ENCODE results near the gene MAS1.

MAS1 gene

DNA sequence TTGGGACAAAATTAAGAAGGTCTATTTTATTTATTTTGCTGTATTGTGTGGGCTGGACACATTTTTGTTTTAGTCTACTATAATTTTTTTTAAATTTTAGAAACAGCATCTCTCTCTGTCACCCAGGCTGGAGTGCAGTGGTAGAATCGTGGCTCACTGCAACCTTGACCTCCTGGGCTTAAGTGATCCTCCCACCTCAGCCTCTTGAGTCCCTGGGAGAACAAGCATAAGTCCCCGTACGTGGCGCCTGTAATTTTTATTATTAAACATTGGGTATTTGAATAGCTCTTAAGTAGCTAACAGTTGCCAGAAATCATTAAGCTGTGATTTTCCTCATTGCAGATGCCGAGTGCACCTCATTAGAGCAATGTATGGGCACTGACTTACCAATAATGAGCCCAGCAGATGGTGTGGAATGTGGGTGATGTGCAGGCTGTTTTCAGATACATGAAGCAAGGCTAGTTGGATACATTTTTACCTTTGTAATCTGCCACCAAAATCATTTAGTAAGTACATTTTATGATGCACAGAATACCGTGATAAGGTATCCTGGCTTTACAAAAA lies 10.3 kb upstream of the MAS1 start:
- DNase-seq, result peak; percentile 89

DNA sequence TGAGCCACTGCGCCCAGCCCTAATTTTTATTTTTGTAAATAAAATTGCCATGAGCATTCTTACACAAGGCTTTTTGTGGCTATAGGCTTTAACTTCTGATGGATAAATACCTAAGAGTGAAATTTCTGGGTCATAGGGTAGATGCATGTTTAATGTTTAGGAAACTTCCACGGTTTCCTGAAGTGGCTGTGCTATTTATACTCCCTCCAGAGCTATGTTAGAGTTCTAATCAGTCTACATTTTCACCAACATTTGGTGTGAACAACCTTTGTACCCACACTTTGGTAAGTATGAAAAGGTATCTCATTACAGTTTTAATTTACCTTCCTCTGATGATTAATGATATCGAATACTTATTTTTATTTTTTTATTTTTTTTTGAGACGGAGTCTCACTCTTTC lies 6.1 kb upstream of the MAS1 start:
- no peak for DNase-seq

DNA sequence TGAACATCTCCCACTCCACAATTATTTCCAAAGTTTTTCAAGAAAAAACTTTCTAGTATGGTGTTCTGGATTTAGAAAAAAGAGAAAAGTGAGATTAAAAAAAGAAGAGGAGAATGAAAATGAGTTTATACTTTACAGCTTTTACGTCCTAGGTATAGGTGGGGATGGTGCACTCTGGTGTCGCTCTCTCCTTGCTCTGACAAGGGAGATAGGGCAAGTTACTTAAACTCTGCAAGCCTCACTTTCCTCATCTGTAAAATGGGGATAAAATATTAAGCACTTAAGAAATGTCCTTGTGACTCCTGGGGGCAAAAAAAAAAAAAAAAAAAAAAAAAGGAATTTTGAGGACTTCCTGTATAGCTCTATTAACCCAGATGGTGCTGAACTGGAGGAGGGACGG lies 4.5 kb upstream of the MAS1 start:
- DNase-seq, result no peak

DNA sequence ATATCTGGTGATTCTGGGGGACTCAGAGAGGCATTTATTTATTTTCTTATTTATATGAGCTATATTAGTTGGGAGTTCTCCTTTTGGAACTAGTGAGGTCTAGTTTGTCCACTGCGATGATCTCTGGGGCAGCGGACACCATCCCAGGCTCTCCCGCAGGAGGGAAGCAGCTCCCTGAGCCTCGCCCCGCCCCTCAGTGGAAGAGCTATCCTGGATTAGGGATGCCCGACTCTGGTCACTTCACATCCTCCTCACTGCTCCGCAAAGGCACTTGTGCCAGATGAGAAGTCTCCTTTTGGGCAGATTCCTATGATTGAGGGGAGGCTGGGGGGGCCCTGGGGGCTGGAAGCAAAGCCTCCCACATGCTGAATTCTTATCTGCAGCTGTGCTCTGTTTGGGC lies 3.6 kb upstream of the MAS1 start:
- DNase-seq, result no peak

DNA sequence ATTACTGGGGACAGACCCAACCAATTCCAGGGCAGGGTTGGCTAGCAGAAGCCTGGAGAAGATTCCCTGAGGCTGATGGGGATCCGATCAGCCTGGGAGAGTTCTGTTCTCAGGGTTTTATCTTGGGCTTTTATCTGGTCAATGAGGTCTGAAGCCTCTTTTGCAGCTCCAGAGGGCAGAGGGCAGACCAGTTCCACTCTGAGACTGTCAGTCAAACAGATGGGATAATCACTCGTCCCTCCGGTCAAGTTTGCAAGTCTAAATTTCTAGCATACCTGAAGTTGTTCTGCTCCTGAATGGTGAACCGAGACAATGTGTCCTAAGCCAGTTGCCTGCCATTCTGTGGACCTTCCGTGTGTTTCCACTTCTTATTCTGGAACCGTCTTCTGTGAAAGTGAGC lies 3.0 kb upstream of the MAS1 start:
- DNase-seq, result no peak

DNA sequence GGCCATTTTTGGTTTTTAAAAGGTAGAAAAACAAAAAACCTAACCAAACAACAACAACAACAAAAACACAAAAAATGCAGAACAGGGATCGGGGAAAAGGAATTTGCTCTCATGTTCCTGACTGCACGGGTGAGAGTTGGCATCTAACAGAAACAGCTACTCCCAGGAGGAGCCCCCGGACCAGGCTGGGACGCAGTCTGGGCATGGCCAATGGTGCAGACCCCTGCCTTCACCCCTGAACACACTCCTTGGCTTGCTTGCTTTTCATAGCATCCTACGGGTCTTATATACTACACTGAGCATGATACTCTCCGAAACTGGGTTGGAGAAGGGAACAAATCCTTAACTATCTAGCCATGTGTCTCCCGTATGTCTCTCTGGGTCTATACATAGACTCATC lies 587 bp upstream of the MAS1 start:
- DNase-seq, result no peak

DNA sequence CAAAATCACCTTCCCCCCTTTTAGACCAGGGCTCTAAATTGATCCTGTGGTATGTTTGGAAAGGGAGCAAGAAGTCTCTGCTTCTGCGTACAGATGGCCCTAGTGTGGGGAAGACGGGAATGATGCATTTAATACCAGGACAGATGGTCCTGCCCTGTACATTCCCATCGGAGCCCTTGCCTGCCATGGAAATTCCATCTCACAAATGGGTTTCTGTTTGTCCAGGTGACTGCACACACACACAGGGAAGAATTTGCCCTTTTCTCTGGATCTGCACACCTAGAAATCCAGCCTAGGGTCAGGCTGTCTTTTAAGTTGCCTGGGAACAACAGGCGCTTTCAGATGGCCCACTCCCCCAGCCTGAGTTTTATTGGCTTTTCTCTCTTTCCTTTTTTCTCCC lies 1.3 kb downstream of the MAS1 start:
- DNase-seq, result peak; percentile 76

DNA sequence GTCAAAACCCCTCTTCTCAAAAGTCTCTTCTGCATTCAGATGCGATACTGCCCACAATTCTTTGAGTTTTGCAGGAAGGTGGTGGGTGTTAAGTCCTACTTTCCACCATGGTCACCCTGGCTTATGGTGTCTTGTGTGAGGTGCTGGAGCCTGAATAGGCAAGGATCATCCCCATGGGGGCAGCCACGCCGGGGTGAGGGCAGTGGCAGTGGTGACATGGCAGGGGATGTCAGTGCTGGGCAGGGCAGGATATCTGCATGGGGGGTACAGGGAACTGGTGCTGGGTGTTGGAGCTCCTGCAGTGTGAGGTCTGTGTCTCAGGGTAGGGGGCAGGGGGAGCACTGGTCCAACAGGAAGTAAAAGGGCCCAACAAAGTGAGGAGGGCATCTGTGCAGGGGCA lies 2.3 kb downstream of the MAS1 start:
- DNase-seq, result no peak

DNA sequence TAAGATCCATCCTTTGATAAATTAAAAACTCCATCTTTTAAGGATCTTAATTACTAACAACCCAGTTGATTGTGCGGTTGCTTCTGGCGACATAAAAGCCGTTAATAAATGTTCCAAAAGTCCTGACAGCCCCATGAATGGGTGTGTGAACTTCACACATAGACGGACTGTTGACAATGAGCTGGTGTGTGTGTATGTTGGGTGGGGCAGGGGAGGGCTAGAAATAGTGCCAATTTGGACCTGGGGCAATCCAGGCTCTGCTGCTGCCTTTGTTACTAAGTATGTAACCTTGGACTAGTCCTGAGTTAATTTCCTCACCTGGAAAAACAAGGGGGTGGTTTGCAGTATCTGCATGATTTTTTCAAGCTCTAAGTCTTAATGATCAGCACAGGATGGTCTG lies 4.2 kb downstream of the MAS1 start:
- DNase-seq, result no peak

DNA sequence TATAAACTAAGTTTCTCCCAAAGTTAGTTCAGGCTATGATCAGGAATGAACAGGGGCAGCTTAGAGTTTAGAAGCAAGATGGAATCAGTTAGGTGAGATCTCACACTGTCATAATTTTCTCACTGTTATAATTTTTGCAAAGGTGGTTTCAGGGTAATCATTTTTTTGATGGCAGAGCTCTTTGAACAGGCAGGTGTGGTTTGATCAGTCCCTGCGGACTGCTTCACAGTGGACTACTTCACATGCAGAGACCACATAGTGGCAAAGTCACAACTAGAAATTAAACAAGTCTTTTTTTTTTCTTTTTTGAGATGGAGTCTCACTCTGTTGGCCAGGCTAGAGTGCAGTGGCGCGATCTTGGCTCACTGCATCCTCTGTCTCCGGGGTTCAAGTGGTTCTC lies 6.8 kb downstream of the MAS1 start:
- no peak for DNase-seq

DNA sequence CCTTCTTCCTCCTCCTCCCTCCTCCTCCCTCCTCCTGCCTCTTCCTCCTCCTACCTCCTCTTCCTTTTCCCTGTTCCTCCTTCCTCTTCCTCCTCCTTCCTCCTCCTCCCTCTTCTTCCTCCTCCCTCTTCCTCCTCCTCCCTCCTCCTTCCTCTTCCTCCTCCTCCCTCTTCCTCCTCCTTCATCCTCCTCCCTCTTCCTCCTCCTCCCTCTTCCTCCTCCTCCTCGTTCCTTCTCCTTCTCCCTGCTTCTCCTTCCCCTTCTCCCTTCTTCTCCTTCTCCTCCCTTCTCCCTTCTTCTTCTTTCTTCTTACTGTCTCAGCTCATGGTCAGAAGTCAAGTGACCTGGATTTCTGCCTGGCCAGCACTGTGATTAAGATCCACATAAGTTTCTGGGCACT lies 7.7 kb downstream of the MAS1 start:
- no peak for DNase-seq

DNA sequence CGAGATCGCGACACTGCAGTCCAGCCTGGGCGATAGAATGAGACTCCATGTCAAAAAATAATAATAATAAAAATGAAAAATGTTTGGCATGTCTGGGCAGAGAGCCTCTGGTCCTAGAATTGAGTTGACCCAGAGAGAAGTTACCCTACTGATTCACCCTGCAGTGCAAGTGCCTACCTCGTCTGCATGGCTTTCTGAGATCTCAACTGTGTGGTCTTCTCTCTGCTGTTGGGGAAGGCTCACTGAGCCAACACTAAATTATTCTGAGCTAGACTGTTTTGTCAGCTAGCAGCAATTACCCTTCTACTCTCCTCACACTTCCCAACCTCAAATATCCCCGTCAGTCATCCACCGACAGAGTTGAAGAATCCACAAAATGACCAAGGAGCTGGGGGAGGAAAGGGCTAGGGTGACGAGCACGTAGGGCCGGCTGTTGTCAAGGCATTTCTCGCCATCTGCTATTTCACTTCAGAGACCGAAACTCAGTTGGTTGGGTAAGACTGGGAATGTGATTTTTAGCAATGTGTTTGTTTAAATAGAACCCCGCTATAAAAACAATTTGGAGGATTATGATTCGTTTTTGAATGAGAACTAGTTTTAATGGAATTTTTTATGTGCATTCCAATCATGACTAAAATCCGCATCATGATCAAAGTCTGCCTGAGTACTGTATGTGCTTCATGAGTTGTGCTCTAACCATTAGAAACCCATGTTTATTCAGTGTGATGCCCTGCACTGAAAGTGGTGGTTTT lies 9.4 kb downstream of the MAS1 start:
- DNase-seq, result no peak

DNA sequence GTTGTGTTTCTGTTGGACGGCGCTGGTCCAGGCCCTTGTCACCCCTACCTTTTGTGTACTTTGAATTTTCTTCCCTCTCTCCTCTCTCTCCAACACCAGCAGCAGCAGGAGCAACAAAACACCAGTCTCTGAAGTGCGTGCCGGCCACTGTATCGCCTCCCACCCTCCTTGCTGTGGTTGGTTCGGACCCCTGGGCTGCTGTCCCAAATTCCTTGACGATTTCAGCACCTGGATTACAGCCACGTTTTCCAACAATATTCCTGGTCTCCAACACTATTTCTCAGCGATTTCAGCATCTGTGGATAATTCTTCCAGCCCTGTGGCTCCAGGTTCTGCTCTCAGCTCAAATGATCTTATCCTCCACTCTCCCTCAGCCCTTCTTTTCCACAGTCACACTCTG lies 11.8 kb downstream of the MAS1 start:
- no peak for DNase-seq

DNA sequence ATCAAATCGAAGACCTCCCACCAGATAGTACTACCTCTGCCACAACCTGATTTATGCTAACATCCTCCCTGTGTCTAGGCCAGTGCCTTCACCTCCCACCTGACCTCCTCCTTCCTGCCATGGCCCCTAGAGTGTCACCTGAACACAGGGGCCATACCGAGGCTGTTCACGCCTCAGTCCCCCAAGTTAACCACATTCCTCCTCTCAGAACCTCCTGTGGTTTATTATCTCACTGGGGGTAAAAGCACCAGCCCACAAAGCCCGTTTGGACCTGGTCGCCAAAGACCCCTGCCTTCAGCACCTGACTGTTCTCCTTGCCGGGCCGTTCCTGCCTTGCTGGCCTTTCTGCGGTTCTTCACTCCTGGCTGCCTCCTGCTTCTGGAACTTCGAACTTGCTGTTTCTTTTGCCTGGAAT lies 13.7 kb downstream of the MAS1 start:
- DNase-seq, result no peak

DNA sequence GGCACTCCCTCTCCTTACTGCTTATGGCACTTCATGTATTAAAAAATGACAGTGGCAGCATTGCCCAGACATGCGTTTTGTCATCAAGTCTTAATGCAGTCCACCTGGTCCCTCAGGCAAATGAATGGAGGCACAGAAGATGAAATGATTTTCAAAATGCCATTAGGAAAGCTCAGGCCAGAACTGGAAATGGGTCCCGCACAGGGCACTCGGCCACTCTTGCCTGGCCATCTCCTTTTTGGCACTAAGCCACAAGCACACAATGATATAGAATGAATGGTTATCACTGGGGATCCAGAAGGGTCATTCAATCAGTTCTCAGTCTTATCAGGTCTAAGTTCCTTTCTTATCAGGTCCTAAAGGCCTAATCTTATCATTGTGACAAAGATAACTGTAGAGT lies 15.6 kb downstream of the MAS1 start:
- no peak for DNase-seq

DNA sequence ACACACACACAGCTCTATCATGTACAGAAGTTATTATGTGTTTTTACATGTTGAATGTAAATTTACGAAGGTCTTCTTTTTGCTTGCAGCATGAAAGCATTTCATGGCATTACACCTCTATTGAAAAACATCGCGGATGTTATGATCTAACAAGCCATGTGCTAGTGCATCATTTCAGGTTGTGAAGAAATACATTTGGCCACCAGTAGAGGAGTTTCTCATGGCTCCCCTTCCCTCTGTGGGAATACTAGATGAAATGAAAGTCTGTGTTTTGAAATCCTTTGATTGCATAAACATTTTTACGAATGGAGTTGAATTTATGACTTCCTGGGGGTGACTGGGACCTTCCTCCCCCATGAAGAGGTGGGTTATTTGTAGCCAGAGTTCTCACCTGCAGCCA lies 17.7 kb downstream of the MAS1 start:
- no peak for DNase-seq

DNA sequence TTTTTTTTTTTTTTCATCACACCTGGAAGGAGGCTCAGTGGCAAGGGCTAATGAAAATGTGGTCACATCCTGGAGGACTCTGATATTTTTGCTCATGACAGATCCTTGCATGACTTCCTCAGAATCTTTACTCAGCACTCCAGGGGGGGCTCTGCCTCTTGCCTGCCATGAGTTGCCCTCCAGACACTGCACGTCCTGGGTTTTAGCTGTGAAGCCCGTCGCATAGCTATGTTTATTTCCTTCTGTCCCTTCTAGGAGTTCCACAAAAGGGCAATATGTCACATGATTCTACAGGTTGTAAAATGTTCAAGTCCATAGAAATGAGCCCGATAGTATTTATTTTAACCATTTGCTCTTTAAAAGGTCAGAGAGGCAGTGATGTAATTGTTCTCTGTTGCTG lies 18.2 kb downstream of the MAS1 start:
- DNase-seq, result no peak

DNA sequence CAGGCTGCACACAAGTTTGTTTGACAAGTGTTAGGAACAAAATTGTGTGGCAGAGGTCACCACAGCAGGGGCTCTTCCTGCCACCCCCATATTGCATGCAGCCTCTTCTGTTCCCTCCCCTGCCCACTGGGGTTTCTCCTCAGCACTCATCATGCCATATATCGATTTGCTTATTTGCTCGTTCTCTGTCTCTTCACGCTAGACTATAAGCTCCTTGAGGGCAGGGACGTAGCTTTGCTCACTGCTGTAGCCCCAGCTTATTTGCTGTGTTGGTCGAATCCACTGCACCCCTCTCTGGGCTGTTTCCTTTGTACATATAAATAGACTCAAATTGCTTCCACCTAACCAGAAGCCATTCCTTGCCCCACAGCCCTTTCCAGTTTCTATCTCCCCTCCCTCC lies 19.6 kb downstream of the MAS1 start:
- no peak for DNase-seq

DNA sequence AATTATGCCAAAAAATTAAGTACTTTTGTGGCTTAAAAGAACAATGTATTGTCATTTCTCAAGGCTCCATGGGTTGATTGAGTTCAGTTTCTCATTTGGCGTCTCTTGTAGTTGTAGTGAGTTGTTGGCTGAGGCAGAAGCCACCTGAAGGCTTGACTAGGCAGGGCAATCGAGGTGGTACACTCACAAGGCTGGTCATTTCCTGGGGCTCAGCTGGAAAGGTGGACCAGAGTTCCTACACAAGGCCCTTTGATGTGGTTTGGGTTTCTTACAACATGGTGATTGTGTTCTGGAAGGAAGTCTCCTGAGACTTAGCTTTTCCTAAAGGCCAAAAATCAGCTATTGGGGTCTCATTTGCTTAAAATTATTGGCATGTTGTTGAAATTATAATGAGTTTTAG lies 22.6 kb downstream of the MAS1 start:
- DNase-seq, result no peak

DNA sequence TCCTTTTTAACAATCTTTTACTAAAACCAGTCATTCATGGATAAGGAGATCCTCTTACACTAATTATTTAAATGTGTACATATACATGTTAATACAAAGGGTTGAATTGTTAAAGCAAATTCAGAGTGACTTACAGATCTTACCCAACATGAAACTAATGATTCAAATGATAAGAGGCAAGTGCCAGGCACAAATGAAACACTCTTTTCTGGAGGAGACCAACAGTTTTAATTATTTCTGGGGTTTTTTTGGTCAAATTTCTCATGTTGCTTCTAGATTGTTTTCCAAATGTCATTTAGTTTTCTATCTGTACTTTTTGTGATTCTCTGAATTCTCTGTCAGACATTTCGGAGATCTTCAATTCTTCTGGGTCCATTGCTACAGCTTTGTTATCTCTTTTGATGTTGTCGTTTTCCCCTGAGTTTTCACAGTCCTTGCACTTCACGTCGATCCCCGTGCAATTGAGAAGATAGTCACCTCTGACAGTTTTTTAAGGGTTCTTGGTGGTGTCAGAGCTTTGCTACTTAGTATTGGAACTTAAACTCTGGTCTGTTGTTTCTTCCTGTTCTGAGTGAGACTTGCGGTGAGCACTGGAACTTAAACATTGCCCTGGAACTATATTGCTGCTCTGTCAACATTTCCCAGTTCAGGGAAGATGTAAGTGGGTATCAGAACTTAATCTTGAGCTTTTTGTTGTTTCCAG lies 23.2 kb downstream of the MAS1 start:
- no peak for DNase-seq

DNA sequence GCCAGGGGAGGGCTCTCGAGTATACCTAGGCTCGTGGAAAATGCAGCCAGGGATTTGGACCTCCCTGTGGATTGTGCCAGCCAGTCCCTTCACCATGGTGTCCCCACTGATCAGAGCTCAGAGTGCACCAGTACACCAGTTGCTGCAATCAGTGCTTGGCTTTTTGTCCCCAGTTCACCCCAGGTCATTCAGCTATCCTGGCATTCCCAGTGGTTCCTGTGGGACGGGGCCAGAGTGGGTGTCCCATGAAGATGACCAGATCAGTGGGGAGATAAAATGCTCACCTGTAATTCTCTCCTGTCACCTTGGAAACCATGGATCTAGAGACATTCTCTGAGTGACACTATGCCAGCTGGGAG lies 23.8 kb downstream of the MAS1 start:
- DNase-seq, result no peak

DNA sequence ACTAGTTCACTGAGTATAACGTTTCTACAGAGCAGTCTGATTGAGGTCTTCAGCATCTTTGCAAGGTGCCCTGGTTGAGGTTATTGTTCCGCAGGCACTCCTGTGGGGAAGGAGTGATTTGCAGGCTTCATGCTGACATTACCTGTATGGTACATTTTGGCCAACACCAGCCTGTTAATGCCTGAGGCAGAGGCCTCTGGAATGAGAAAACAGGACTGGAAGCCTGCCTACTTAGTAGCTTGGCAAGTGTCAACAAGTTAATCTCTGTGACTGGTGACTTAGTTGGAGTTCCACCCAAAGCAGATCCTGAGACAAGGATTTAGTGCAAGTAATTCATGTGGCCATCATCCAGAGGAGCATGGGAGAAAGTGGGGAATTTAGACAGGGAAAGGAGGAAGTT lies 24.6 kb downstream of the MAS1 start:
- DNase-seq, result no peak

DNA sequence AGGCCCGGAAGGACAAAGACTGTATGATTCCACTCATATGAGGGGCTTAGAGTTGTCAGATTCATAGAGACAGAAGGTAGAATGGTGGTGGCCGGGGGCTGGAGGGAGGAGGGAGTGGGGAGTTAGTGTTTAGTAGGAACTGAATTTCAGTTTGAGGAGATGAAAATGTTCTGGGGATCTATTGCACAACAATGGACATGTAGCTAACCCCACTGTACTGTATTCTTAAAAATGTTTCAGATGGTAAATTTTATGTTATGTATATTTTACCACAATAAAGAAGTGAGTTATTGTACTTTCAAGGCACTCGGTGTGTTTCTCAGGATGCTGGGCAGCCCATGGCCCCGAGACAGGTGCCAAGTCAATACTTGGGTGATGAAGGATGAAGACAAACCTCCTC lies 25.4 kb downstream of the MAS1 start:
- no peak for DNase-seq

DNA sequence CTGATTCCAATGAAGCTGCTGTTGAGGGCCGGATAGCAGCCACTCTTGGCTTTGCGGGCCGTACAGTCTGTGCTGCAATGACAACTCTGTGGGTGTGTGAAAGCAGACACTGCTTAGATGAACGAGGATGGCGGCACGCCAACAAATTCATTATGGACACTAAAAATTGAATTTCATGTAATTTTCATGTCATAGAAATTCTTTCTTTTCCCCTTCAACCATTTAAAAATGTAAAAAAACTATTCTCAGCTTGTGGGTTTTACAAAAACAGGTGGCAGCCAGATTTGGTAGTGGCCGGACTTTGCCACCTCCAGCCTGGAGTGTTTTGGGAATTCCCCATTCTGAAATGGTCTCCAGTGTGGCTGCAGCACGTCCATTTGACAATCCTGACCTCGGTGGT lies 26.0 kb downstream of the MAS1 start:
- DNase-seq, result no peak

DNA sequence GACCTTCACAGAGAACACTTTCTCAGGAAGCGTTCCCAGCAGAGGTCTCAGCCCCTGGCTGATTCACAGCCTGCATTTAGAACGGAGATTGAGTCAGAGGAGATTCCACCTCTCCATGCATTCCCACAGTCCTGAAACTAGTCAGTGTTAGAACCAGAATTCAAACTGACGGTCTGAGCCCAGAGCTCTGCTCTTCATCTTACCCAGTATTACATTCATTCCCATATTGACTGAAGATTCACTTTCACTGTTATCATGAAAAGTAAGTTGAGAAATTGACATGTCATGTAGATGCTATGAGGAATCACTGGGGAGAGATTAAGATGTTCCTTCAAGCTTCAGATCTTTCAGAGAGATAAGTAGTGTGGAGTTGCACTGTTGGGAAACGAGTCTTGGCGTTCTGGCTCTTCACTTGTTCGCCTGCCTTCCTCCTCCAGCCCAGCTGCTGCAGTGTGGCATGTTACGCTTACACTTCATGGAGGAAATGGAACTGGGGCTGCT lies 28.3 kb downstream of the MAS1 start:
- no peak for DNase-seq

Measured in NCI-H1694 (cell line).